PFSK-1 (cell line): ENCODE measurements around the gene CHST11.

Source experiments
- FOXP2 ChIP-seq: optimal IDR thresholded peaks from 2 replicates; pipeline ENCODE3; 2011; ENCODE audit warnings: borderline replicate concordance, control low read depth, inconsistent platforms; ENCODE audit not compliant: insufficient read depth; ENCODE audit errors: extremely low read length, extremely low read depth
- POLR2AphosphoS5 ChIP-seq: IDR thresholded peaks from 2 replicates; pipeline ENCODE4 v1.6.1; 2012; ENCODE audit warnings: low read depth, mild to moderate bottlenecking, control low read depth, low read length, moderate library complexity
- REST ChIP-seq, 2 experiments: IDR thresholded peaks; 2 replicates each; pipeline versions ENCODE4 v1.6.1 to v1.8.0; 2011 to 2012; ENCODE audit warnings: low read depth in 2 of 2, low read length in 2 of 2, control low read depth in 1 of 2, inconsistent platforms in 1 of 2, mild to moderate bottlenecking in 1 of 2, moderate library complexity in 1 of 2; ENCODE audit not compliant: insufficient read depth in 1 of 2
- SIN3A ChIP-seq: IDR thresholded peaks from 2 replicates; pipeline ENCODE4 v1.6.1; 2012; ENCODE audit warnings: mild to moderate bottlenecking, low read length, moderate library complexity, borderline replicate concordance; ENCODE audit not compliant: insufficient read depth
- TAF1 ChIP-seq: IDR thresholded peaks from 2 replicates; pipeline ENCODE4 v1.6.1; 2012; ENCODE audit warnings: low read length, control low read depth, borderline replicate concordance; ENCODE audit not compliant: insufficient read depth

The CHST11 gene

DNA sequence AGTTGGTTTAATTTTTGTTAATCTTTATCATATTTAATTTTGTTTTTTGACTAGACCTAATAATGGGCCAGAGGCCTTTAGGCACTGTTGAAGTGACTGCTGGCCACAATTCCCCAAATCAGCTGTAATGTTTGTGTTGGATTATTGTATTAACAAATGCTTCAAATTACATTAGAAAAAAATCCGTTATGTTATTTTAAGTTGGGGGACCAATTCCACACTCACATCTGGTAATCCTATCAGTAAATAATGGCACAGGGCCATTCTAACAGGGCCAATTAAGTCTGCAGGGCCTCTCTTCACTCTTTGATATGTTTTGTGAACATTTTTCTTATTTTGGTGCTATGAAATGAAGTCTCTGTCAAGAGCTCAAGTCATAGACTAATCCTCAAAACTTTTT lies 39.6 kb downstream of the CHST11 start:
- TF ChIP-seq POLR2AphosphoS5 = no peak
- TF ChIP-seq REST (IDR thresholded peaks at IDR 0.05; ENCODE audit: insufficient read depth in 1 of 2, low read depth in 2 of 2, low read length in 2 of 2) = no peak
- no peak for TF ChIP-seq TAF1
- no peak for TF ChIP-seq FOXP2
- TF ChIP-seq SIN3A = no peak

DNA sequence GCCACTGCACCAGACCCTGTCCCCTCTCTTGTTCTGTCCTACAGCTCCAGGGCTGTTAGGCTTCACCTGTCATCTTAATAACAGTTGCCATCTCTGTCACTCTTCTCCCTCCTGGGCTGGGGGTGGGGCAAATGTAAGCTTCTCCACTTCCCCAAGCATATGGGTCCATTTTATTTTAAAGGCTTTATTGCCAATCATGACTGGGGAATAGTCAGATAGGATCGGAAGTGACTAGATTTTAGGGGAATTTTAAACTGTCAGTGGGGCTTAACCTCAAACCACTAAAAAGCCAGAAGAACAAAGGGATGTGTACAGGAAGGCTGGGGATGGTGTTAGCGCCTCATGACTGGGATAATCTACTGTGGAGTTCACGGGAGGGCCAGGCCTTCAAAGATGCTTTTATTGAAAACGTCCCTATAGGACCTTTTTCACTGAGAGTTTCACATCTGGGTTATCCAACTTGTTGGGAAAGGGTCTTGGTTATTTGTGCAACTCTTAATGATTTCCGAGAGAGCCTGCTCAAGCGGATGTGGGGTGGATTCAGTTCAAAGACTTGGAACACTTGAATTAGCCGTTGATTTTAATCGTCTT lies 41.6 kb downstream of the CHST11 start:
- TF ChIP-seq REST (IDR thresholded peaks at IDR 0.05; ENCODE audit: insufficient read depth in 1 of 2, low read depth in 2 of 2, low read length in 2 of 2) = no peak

GRCh38 chr12:104499668-104500332 lies 43.1 kb downstream of the CHST11 start:
- TF ChIP-seq SIN3A (no peak), REST (IDR thresholded peaks at IDR 0.05; ENCODE audit: insufficient read depth in 1 of 2, low read depth in 2 of 2, low read length in 2 of 2) (no peak), POLR2AphosphoS5 (no peak), TAF1 (no peak), FOXP2 (no peak)

GRCh38 chr12:104501115-104501514 lies 44.4 kb downstream of the CHST11 start:
- TF ChIP-seq TAF1 = no peak
- TF ChIP-seq FOXP2 = no peak
- no peak for TF ChIP-seq SIN3A
- TF ChIP-seq POLR2AphosphoS5 = no peak
- no peak for TF ChIP-seq REST (IDR thresholded peaks at IDR 0.05; ENCODE audit: insufficient read depth in 1 of 2, low read depth in 2 of 2, low read length in 2 of 2)

GRCh38 chr12:104501660-104502059 lies 44.9 kb downstream of the CHST11 start:
- TF ChIP-seq POLR2AphosphoS5 (no peak), REST (IDR thresholded peaks at IDR 0.05; ENCODE audit: insufficient read depth in 1 of 2, low read depth in 2 of 2, low read length in 2 of 2) (no peak), SIN3A (no peak), FOXP2 (no peak), TAF1 (no peak)
